ENCODE results near the gene RNLS.

RNLS gene

GRCh38 chr10:88546497-88546896 is 36.6 kb downstream of the RNLS start:
- DNase-seq: no peak

DNA sequence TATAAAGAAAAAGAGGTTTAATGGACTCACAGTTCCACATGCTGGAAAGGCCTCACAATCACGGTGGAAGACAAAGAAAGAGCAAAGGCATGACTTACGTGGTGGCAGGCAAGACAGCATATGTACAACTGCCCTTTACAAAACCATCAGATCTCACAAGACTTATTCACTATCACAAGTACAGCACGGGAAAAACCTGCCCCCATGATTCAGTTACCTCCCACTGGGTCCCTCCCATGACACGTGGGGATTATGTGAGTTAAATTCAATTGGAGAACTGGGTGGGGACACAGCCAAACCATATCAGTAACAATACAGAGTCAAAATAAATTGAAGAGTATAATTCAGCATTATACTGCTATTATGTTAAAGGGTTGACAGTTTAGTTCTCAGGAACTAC is 37.8 kb downstream of the RNLS start:
- DNase-seq: no peak

- DNase-seq: no peak
Observed at GRCh38 chr10:88544140-88544870, 38.8 kb downstream of the RNLS start.

- no peak for DNase-seq
Observed at GRCh38 chr10:88542522-88542921, 40.6 kb downstream of the RNLS start.

GRCh38 chr10:88541116-88541626 is 41.9 kb downstream of the RNLS start:
- DNase-seq: no peak

DNA sequence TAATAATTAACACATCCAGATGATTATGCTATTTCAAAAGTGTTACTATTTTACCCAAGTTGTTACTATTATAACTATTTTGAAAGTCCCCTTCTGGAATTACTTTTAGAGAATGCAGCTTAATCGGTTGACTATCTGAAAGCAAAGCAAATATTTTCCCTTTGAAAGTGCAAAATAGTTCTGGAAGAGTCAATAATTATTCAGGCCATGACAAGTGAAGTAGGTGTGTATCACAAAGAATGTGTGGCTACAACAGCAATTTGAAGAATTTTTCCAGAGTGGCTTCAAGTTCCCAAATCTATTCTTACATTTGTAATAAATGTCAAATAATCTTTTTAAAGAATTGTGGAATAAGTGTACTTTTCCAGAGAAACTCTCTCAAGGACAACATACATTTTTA is 42.8 kb downstream of the RNLS start:
- no peak for DNase-seq

DNA sequence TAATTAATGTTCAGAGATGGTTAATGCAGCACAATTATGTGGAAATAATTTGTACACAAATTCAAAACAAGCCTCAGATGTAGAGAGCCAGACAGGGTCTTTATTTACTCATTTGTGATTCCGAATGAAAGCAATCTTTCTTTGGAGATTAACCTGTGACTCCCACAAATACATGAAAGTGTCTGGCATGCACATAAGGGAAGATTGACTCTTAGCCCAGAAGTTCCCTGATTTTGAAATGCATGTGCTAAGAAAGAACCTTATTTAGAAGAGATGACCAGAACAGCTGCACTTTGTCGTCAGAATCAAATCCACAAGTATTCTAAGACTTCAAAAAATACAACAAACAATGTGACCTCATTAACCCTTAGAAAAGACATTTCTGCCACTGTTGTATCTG is 45.1 kb downstream of the RNLS start:
- DNase-seq: no peak

GRCh38 chr10:88537322-88537721 is 45.8 kb downstream of the RNLS start:
- DNase-seq: no peak

- DNase-seq: no peak
Observed at GRCh38 chr10:88536437-88536836, 46.7 kb downstream of the RNLS start.

GRCh38 chr10:88534072-88534665 is 48.9 kb downstream of the RNLS start:
- DNase-seq: no peak

DNA sequence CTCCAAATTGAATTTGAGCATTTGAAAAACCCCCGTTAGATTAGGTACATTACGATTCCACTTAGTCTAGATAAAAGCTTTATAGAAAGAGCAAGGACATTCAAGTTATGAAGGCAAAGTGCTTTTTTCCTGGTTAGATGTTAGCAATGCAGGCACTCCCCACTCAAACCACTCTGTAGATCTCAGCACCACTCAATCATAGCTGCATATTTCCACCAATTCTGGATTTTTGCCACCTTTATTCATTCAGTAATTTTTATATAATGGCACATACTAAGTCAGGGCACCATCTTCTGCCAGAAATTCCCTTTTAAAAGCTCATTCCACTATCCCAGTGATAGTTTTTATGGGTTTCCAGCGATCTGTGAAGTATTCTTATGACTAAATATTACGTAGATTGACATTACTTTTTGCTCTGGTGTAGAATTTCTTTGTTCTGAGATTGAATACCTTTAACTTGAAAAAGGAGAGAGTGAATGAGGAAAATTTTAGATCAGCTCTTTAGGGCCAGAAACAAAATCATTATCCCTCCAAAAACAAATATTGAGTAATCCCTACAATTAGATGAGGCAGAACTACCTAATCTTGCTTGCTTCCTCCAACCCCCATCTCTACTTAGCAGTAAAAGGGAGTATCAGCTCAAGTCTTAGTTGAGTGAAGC is 51.6 kb downstream of the RNLS start:
- DNase-seq: no peak

- DNase-seq: no peak
Observed at GRCh38 chr10:88530629-88531391, 52.3 kb downstream of the RNLS start.

DNA sequence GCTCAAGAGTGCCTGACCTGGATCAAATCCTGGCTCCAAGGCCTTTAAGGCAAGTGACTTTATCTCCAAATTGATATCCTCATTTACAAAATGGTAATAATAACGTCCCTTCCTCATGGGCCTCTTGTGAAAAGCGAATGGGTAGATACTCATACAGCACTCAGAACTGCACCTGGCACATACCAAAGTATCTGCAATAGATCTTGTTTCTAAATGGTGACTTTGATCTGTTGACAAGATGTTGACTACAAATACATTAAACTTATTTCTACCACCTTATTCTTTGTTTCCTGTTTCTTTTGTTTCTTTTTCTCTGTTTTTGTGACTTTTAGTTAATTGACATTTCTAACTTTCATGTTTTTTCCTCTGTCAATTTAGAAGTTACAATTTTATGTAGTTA is 53.0 kb downstream of the RNLS start:
- DNase-seq: no peak

- no peak for DNase-seq
Observed at GRCh38 chr10:88528806-88529570, 54.1 kb downstream of the RNLS start.

- DNase-seq: no peak
Observed at GRCh38 chr10:88528201-88528600, 54.9 kb downstream of the RNLS start.

DNA sequence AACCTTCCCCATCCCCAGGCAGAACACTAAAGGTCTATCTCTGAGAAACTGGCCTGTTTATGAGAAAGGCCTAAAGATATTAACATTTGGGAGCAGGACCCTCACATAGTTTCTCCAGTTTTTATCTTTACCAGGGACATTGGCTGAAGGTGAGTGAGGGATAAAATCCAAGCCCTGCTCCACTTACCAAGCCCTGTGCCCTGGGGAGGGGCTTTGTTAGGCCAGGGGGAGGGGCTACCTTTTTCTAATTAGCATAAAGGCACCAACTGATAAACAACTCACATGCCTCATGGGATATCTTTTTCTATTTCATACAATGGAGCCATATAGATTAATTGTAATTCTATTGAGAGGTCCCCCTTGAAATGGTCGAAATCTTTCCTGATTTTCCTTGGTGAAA is 55.9 kb downstream of the RNLS start:
- no peak for DNase-seq

DNA sequence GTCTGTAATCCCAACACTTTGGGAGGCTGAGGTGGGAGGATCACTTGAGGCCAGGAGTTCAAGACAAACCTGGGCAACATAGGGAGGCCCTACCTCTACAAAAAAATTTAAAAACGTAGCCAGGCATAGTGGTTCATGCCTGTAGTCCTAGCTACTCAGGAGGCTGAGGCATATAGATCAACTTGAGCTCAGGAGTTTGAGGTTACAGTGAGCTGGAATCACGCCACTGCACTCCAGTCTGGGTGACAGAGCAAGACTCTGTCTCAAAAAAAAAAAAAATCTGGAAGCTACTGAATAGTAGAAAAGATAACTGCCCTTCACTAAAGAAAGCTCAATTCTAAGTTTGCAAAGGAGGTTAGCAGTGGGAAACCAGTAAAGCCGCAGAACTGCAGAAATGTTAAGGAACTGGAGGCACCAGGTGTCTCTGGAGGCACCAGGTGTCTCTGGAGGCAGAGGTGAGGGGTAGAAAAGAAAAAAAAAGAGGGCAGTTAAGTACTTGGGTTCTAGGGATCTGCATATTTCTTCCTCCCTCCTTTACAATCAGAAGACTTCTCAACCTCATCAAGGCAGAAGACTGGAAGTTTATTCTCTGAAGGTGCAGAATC is 56.5 kb downstream of the RNLS start:
- no peak for DNase-seq

DNA sequence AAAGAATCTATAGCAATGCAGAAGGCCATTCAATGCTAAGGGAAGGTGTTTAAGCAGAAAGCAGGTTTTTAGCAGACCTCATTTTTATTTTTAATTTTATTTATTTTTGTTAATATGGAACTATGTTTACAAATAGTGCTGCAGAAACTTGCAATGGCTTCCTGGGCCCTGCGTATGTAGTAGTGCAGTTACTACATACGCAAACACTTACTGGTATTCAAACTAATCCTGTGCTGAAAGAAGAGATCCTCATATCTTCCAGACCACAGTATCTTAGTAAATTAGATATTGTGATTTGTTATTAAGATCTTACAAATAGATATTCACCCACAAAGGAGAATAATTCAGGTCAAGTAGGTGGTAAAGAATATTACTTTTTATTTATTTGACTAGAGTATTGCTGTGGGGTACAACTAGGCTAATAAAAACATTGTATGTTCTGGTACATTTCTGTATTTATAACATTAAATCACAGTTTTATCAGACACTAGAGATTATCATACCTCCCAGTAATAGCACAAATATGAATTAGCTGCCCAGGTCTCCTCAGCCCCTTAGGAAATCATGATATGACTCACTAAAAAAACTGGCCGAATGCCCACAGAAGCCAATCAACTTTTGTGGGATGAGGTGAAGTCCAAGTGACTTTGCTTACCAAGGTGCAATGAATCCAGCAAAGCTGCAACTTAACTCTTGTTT is 57.6 kb downstream of the RNLS start:
- DNase-seq: no peak

- DNase-seq: no peak
Observed at GRCh38 chr10:88523739-88524400, 59.2 kb downstream of the RNLS start.

DNA sequence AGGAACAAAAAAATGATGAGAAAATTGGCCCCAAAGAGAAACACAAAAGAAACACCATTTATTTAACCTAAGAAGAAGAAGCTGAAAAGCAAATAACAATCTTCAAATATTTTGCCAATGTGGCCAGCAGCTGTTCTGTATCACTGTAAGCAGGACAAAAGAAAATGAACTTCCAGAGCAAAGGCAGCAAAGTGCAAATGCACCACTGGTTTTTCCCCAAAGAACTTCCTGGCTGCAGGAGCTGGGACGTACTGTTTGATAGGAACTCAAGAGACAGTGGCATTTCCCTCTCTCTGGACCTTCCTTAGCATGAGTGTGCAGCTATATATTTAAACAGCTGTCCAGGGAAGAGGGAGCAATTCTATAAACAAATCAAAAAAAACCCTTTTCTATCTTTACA is 60.4 kb downstream of the RNLS start:
- no peak for DNase-seq

- DNase-seq: no peak
Observed at GRCh38 chr10:88521791-88522190, 61.3 kb downstream of the RNLS start.

All from SW 1271 (cell line).